HepG2 (cell line): ENCODE measurements around the gene BTBD19. TPM values are rescaled to one million over a fixed set of nuclear protein-coding genes. Genes with fewer than 3 reads are reported as not detected.
A peak's percentile ranks its signal among the peaks of the same experiment; 100 is the strongest.

Experiments
- CHD4 ChIP-seq: fragments of 200-600 bp; sonication (generic); IDR thresholded peaks from 2 replicates; pipeline ENCODE4 v1.7.0; 2017; ENCODE audit warnings: mild to moderate bottlenecking, low read length, borderline replicate concordance
- GTF3A ChIP-seq: sonication (generic); formaldehyde crosslinking; conservative IDR thresholded peaks from 2 replicates; pipeline ENCODE4 v1.4.0; 2020; ENCODE audit warnings: mild to moderate bottlenecking, missing genetic modification reagents
- KDM2A ChIP-seq: sonication (generic); formaldehyde crosslinking; IDR thresholded peaks from 2 replicates; pipeline ENCODE4 v1.4.0; 2020; ENCODE audit warnings: low read depth, missing genetic modification reagents, borderline replicate concordance
- KLF9 ChIP-seq: IDR thresholded peaks from 2 replicates; pipeline ENCODE4 v1.6.1; 2016; ENCODE audit warnings: low read depth
- NR2F2 ChIP-seq: IDR thresholded peaks from 2 replicates; pipeline ENCODE4 v1.6.1; 2012; ENCODE audit warnings: low read depth, inconsistent platforms, borderline replicate concordance
- NRL ChIP-seq: sonication (generic); formaldehyde crosslinking; IDR thresholded peaks from 2 replicates; pipeline ENCODE4 v1.5.0; 2020; ENCODE audit warnings: missing genetic modification reagents, mild to moderate bottlenecking, moderate library complexity, borderline replicate concordance
- PHF5A ChIP-seq: IDR thresholded peaks from one replicate; pipeline ENCODE4 v1.6.1; 2018; ENCODE audit warnings: low read depth, missing genetic modification reagents; ENCODE audit not compliant: unreplicated experiment
- RFX3 ChIP-seq: IDR thresholded peaks from 2 replicates; pipeline ENCODE4 v1.6.1; 2016; ENCODE audit warnings: missing biosample characterization, missing genetic modification reagents
- RNF219 ChIP-seq: sonication (generic); formaldehyde crosslinking; IDR thresholded peaks from 2 replicates; pipeline ENCODE4 v1.5.0; 2020; ENCODE audit warnings: mild to moderate bottlenecking, missing genetic modification reagents
- SPEN ChIP-seq: sonication (generic); formaldehyde crosslinking; IDR thresholded peaks from 2 replicates; pipeline ENCODE4 v1.5.1; 2020; ENCODE audit warnings: low read depth, mild to moderate bottlenecking, missing genetic modification reagents
- STAG1 ChIP-seq: sonication (generic); formaldehyde crosslinking; IDR thresholded peaks from 2 replicates; pipeline ENCODE4 v1.4.0; 2020; ENCODE audit warnings: missing genetic modification reagents
- XBP1 ChIP-seq: sonication (generic); formaldehyde crosslinking; IDR thresholded peaks from 2 replicates; pipeline ENCODE4 v1.5.0; 2020; ENCODE audit warnings: missing genetic modification reagents
- ZNF205 ChIP-seq: IDR thresholded peaks from 2 replicates; pipeline ENCODE4 v1.6.1; 2018; ENCODE audit warnings: missing biosample characterization, missing genetic modification reagents
- ZNF629 ChIP-seq: sonication (generic); formaldehyde crosslinking; conservative IDR thresholded peaks from 2 replicates; pipeline ENCODE4 v1.5.0; 2020; ENCODE audit warnings: missing genetic modification reagents
- ZNF747 ChIP-seq: sonication (generic); formaldehyde crosslinking; IDR thresholded peaks from 2 replicates; pipeline ENCODE4 v1.8.1; 2023; ENCODE audit warnings: missing genetic modification reagents, mild to moderate bottlenecking, borderline replicate concordance
- ZNF770 ChIP-seq: sonication (generic); formaldehyde crosslinking; IDR thresholded peaks from 2 replicates; pipeline ENCODE4 v1.5.0; 2020; ENCODE audit warnings: mild to moderate bottlenecking, missing genetic modification reagents
- polyA plus RNA-seq, 8 experiments: library from polyadenylated mRNA; depleted of rRNA in 3 of 8; stranded (reverse) in 7 of 8; unstranded in 1 of 8; fragments of >200 nt; fragmentation: Illumina TruSeq in 4 of 8; extraction: Trizol in 4 of 8; gene quantifications; 2 replicates each; pipeline versions ENCODE4 v1.2.1 to v1.2.3, GENCODE V29; 2011 to 2016; ENCODE audit warnings: low read depth in 4 of 8, missing spikeins in 1 of 8, mixed read lengths in 1 of 8; ENCODE audit not compliant: insufficient read depth in 1 of 8
- total RNA-seq, 5 experiments: library from RNA; depleted of rRNA; stranded (reverse); fragments of >200 nt; fragmentation: Illumina TruSeq; extraction: Trizol; gene quantifications; 2 replicates each; pipeline ENCODE4 v1.2.3, GENCODE V29; 2016; ENCODE audit warnings: low read depth in 1 of 5

Gene BTBD19
- total and polyA plus RNA-seq, 2 of the 13 experiments (the other 11 are each of a cell fraction or from before 2014, with no cell fraction given), result 2.7 to 6.7 TPM

- TF ChIP-seq NR2F2 (no peak), ZNF205 (CRISPR knock-in tag) (no peak), GTF3A (no peak), PHF5A (CRISPR knock-in tag) (no peak), KDM2A (no peak), KLF9 (CRISPR knock-in tag) (no peak), RFX3 (no peak), XBP1 (CRISPR knock-in tag) (no peak), SPEN (CRISPR knock-in tag) (no peak), STAG1 (no peak; the same call in 1 of the 2 replicates), ZNF747 (CRISPR knock-in tag) (0 out of 2 replicates have a peak, but pooled peaks have one; percentile 41), NRL (CRISPR knock-in tag) (no peak), ZNF629 (CRISPR knock-in tag) (0 out of 2 replicates have a peak, but pooled peaks have one; percentile 2), CHD4 (no peak), ZNF770 (CRISPR knock-in tag) (peak; percentile 92), RNF219 (CRISPR knock-in tag) (no peak)
- TF ChIP-seq, all 625 proteins: peak for 86
Observed at GRCh38 chr1:44808938-44809917, 905 bp downstream of the BTBD19 start (continued).
